HepG2 (cell line): ENCODE measurements around the gene RALBP1. TPM values are rescaled to one million over a fixed set of nuclear protein-coding genes. Genes with fewer than 3 reads are reported as not detected.

Source experiments
- ATAC-seq: fragments of 200-7000 bp; cut with Tn5 transposase; 3 replicates; pipeline ENCODE4 v1.9.1; 2020; ENCODE audit warnings: mild to moderate bottlenecking, moderate library complexity
- BruUV-seq: library from RNA; stranded (reverse); fragments of 400-500 nt; replicated peaks from 2 replicates; lab custom pipeline; 2021; lab: Mats Ljungman, UMichigan
- CTCF ChIA-PET: fragments of 300-600 bp; formaldehyde crosslinking; extraction: SDS; loops from one replicate; lab custom pipeline; 2021; ENCODE audit warnings: low total read pairs, inconsistent platforms, low intra/inter-chr PET ratio; lab: Yijun Ruan, JAX
- POLR2A ChIA-PET: fragments of 350-600 bp; sonication (Branson Sonifier 250); formaldehyde crosslinking; loops from one replicate; lab custom pipeline; 2020; ENCODE audit warnings: antibody characterized with exemption, inconsistent platforms; lab: Yijun Ruan, JAX
- DNase-seq: peaks from one replicate; pipeline ENCODE4 v3.0.0-alpha.2; 2015; ENCODE audit warnings: low spot score
- FAIRE-seq: peaks from 3 replicates; lab custom pipeline; 2011; peaks lifted over from hg19 to GRCh38; lab: Jason Lieb, UNC
- H2AFZ ChIP-seq: one replicate; pipeline ENCODE4 v1.6.1; 2011; ENCODE audit warnings: low read length, inconsistent platforms
- H3K27ac ChIP-seq: fragments of 300-600 bp; 3 replicates; pipeline ENCODE4 v1.8.0; 2011; ENCODE audit warnings: mixed run types, mild to moderate bottlenecking, mixed read lengths, low read length, inconsistent platforms; ENCODE audit not compliant: insufficient read depth; ENCODE audit errors: extremely low read length
- H3K27me3 ChIP-seq, 2 experiments: fragments of 200-600 bp in 1 of 2; 2 replicates in 1 of 2; 3 replicates in 1 of 2; pipeline versions ENCODE4 v1.6.0 to v1.8.0; 2011; ENCODE audit warnings: low read length in 2 of 2, mild to moderate bottlenecking in 2 of 2, moderate library complexity in 2 of 2, inconsistent platforms in 1 of 2; ENCODE audit not compliant: insufficient read depth in 2 of 2, control insufficient read depth in 1 of 2
- H3K36me3 ChIP-seq, 2 experiments: fragments of 200-600 bp in 1 of 2; replicated peaks in 1 of 2; 2 replicates in 1 of 2; 3 replicates in 1 of 2; pipeline versions ENCODE4 v1.5.1 to v1.8.0; 2011; ENCODE audit warnings: low read length in 2 of 2, inconsistent platforms in 1 of 2; ENCODE audit not compliant: insufficient read depth in 2 of 2, control insufficient read depth in 1 of 2
- H3K4me1 ChIP-seq: 2 replicates; pipeline ENCODE4 v1.5.1; 2012; ENCODE audit warnings: low read length, inconsistent platforms; ENCODE audit not compliant: insufficient read depth
- H3K4me2 ChIP-seq: 2 replicates; pipeline ENCODE4 v1.6.0; 2011; ENCODE audit warnings: low read depth, low read length, inconsistent platforms
- H3K4me3 ChIP-seq, 3 experiments: fragments of 200-600 bp in 1 of 3; sonication (generic), shearing (Covaris generic) in 1 of 3; replicated peaks in 1 of 3; 2 replicates each; pipeline ENCODE4 v1.5.1; 2011 to 2016; ENCODE audit warnings: low read length in 3 of 3, inconsistent platforms in 2 of 3, low read depth in 2 of 3, mild to moderate bottlenecking in 2 of 3, control low read depth in 1 of 3, mixed read lengths in 1 of 3; ENCODE audit not compliant: insufficient read depth in 1 of 3
- H3K79me2 ChIP-seq: one replicate; pipeline ENCODE4 v1.6.1; 2011; ENCODE audit warnings: low read length, inconsistent platforms; ENCODE audit not compliant: insufficient read depth
- H3K9ac ChIP-seq: 2 replicates; pipeline ENCODE4 v1.6.0; 2011; ENCODE audit warnings: mild to moderate bottlenecking, low read depth, low read length, inconsistent platforms; ENCODE audit not compliant: insufficient read depth
- H3K9me3 ChIP-seq: 2 replicates; pipeline ENCODE4 v1.5.1; 2012; ENCODE audit warnings: mild to moderate bottlenecking, low read length
- H4K20me1 ChIP-seq: 2 replicates; pipeline ENCODE4 v1.6.0; 2011; ENCODE audit warnings: inconsistent platforms, mild to moderate bottlenecking, low read length, moderate library complexity; ENCODE audit not compliant: insufficient read depth
- BCLAF1 ChIP-seq: fragments of 450-650 bp; IDR thresholded peaks from 2 replicates; pipeline ENCODE4 v1.6.1; 2017; ENCODE audit warnings: mild to moderate bottlenecking
- CHD4 ChIP-seq: fragments of 200-600 bp; sonication (generic); IDR thresholded peaks from 2 replicates; pipeline ENCODE4 v1.7.0; 2017; ENCODE audit warnings: mild to moderate bottlenecking, low read length, borderline replicate concordance
- HMG20B ChIP-seq: conservative IDR thresholded peaks from 2 replicates; pipeline ENCODE4 v1.6.1; 2016; ENCODE audit warnings: missing genetic modification reagents, missing compliant biosample characterization
- KLF16 ChIP-seq, 2 experiments: sonication (generic) in 1 of 2; formaldehyde crosslinking in 1 of 2; IDR thresholded peaks; 2 replicates each; pipeline versions ENCODE4 v1.6.1 to v1.8.0; 2016 to 2023; ENCODE audit warnings: missing genetic modification reagents in 2 of 2, missing compliant biosample characterization in 1 of 2
- SALL2 ChIP-seq: sonication (generic); formaldehyde crosslinking; IDR thresholded peaks from 2 replicates; pipeline ENCODE4 v1.8.1; 2023; ENCODE audit warnings: mild to moderate bottlenecking, missing genetic modification reagents, inconsistent platforms
- TRIM24 ChIP-seq: sonication (generic); formaldehyde crosslinking; IDR thresholded peaks from 2 replicates; pipeline ENCODE4 v1.8.0; 2022; ENCODE audit warnings: mild to moderate bottlenecking, missing genetic modification reagents
- ZBTB1 ChIP-seq: sonication (generic); formaldehyde crosslinking; IDR thresholded peaks from 2 replicates; pipeline ENCODE4 v1.4.0; 2020; ENCODE audit warnings: missing genetic modification reagents, borderline replicate concordance
- ZFP41 ChIP-seq: sonication (generic); formaldehyde crosslinking; IDR thresholded peaks from 2 replicates; pipeline ENCODE4 v1.4.0; 2020; ENCODE audit warnings: mild to moderate bottlenecking, missing genetic modification reagents, borderline replicate concordance
- ZNF101 ChIP-seq: sonication (generic); formaldehyde crosslinking; IDR thresholded peaks from 2 replicates; pipeline ENCODE4 v1.4.0; 2020; ENCODE audit warnings: mild to moderate bottlenecking, low read depth, missing genetic modification reagents, borderline replicate concordance
- ZNF136 ChIP-seq: sonication (generic); formaldehyde crosslinking; IDR thresholded peaks from 2 replicates; pipeline ENCODE4 v1.8.1; 2022; ENCODE audit warnings: low read depth, mild to moderate bottlenecking, moderate library complexity, missing genetic modification reagents
- ZNF350 ChIP-seq: sonication (generic); formaldehyde crosslinking; IDR thresholded peaks from 2 replicates; pipeline ENCODE4 v1.4.0; 2020; ENCODE audit warnings: mild to moderate bottlenecking, low read depth, missing genetic modification reagents, borderline replicate concordance
- ZNF414 ChIP-seq: sonication (generic); formaldehyde crosslinking; IDR thresholded peaks from 2 replicates; pipeline ENCODE4 v1.5.0; 2020; ENCODE audit warnings: missing genetic modification reagents
- ZNF816 ChIP-seq: sonication (generic); formaldehyde crosslinking; IDR thresholded peaks from 2 replicates; pipeline ENCODE4 v1.8.0; 2022; ENCODE audit warnings: missing genetic modification reagents, mild to moderate bottlenecking, borderline replicate concordance
- WGBS: methylation state at CpG from one replicate; pipeline ENCODE4 v1.1.6; 2017; ENCODE audit warnings: low lambda C conversion rate; 5-methylcytosine and 5-hydroxymethylcytosine counted together
- in situ Hi-C: cut with HindIII; loops from 2 replicates; pipeline ENCODE4 v1.10.0; 2017; ENCODE audit warnings: low pct_unique_long_range_greater_than_20kb; ENCODE audit not compliant: extremely low pct_ligation_motif_present
- intact Hi-C: fragments of 100-400 bp; cut with micrococcal nuclease; formaldehyde crosslinking; loops from one replicate; pipeline ENCODE4 v1.10.0; 2022; ENCODE audit not compliant: unreplicated experiment
- polyA plus RNA-seq, 8 experiments: library from polyadenylated mRNA; depleted of rRNA in 3 of 8; stranded (reverse) in 7 of 8; unstranded in 1 of 8; fragments of >200 nt; fragmentation: Illumina TruSeq in 4 of 8; extraction: Trizol in 4 of 8; gene quantifications; 2 replicates each; pipeline versions ENCODE4 v1.2.1 to v1.2.3, GENCODE V29; 2011 to 2016; ENCODE audit warnings: low read depth in 4 of 8, missing spikeins in 1 of 8, mixed read lengths in 1 of 8; ENCODE audit not compliant: insufficient read depth in 1 of 8
- total RNA-seq, 5 experiments: library from RNA; depleted of rRNA; stranded (reverse); fragments of >200 nt; fragmentation: Illumina TruSeq; extraction: Trizol; gene quantifications; 2 replicates each; pipeline ENCODE4 v1.2.3, GENCODE V29; 2016; ENCODE audit warnings: low read depth in 1 of 5

RALBP1 gene
- total and polyA plus RNA-seq, 2 of the 13 experiments (the other 11 are each of a cell fraction or from before 2014, with no cell fraction given), result 24.5 to 33.1 TPM

DNA sequence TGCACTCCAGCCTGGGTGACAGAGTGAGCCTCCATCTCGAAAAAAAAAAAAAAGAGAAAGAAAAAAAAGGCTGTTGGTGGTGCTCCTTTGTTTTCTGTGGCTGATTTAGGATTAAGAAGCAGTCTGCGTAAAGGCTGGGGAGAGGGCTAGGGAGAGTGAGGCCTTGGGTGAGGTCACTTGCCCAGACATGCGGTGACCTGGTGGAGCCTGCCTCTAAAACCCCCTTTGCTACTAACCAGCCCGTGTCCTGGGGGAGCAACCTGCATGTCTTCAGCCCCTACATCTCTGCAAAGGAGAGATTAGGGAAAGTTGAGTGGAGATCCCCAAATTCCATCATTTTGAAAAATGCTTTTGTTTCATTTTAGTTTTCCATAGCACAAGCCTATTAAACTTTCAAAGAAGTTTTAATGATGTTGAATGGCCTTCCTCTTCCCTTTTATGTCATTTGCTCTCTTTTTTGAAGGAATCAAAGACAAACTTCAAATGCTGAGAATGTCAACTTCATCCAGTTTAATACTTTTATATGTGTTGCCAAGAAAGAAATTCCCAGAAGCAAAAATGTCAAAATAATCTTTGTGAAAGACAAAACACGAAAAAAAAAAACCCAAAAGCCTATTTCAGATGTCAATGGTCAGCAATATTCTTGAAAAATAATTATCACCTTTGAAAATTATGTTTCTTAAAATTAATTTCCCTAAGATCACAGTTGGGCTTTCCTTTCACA lies 38.9 kb upstream of the RALBP1 start (continued):
- no peak for TF ChIP-seq BCLAF1
- no peak for TF ChIP-seq TRIM24 (CRISPR knock-in tag)
- TF ChIP-seq ZNF101, result no peak

DNA sequence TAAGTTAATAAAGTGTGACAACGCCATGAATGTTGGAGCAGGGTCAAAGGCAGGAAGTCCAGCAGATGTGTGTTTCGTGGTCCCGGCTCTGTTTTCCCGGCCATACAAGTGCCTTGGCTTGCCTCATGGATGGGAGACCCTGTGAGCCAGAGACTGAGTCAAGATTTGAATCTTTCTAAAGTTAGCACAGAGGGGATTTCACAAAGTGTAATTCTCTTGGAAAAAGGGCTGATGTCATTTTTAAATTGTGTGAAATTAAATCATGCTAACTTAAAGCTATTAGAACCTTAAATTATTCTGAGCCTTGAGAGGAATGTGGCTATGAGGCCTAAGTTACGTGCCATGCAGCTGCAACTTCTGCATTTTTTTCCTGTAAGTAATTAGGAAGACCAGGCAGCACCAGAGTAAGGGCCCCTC lies 38.3 kb upstream of the RALBP1 start:
- no peak for FAIRE-seq
- no peaks in the 10 kb centered on the region for H3K9me3 ChIP-seq
- TF ChIP-seq ZNF136 (no peak), ZFP41 (no peak), ZNF350 (CRISPR knock-in tag) (no peak), HMG20B (CRISPR knock-in tag) (no peak), ZNF414 (CRISPR knock-in tag) (no peak), SALL2 (CRISPR knock-in tag) (no peak), CHD4 (no peak), KLF16 (CRISPR knock-in tag; IDR thresholded peaks at IDR 0.05) (no peak), ZNF816 (CRISPR knock-in tag) (no peak), ZBTB1 (CRISPR knock-in tag) (no peak)
- H3K27me3 ChIP-seq, result no peaks in the 10 kb centered on the region; a peak in 1 of 5 replicates
- ChIA-PET CTCF (no interaction called here), POLR2A (no interaction called here)
- intact Hi-C loops, result no loop called here
- H4K20me1 ChIP-seq, result no peaks in the 10 kb centered on the region
- H3K4me1 ChIP-seq, result peaks cover 6% of the 10 kb centered on the region; the same call in 1 of the 2 replicates
- no peaks in the 10 kb centered on the region for H3K79me2 ChIP-seq
- no peak for ATAC-seq
- no TSS peak for BruUV-seq
- H3K4me3 ChIP-seq, result no peak overlapping the region
- no peak overlapping the region for H3K4me2 ChIP-seq
- no peak overlapping the region for H3K27ac ChIP-seq
- in situ Hi-C loops, result no loop called here
- H3K36me3 ChIP-seq, result no peaks in the 10 kb centered on the region
- no peak overlapping the region for H2AFZ ChIP-seq
- H3K9ac ChIP-seq, result no peak overlapping the region
- 68% methylated on average over 5 of the region's 5 CpGs for WGBS
- no peak for DNase-seq
